NCI-H2227 treated with DMSO at 0.1 percent for 48 hours (cell line): ENCODE measurements around the gene NR2F1-AS1.
"Not testable (repeated sequence)": the region's sequence is repeated elsewhere in the genome, so short reads cannot be mapped to it uniquely, and the experiment has no call there.

Experiments
- DNase-seq: peaks from one replicate; lab custom pipeline; 2025; lab: John Stamatoyannopoulos, UW

The NR2F1-AS1 gene

DNA sequence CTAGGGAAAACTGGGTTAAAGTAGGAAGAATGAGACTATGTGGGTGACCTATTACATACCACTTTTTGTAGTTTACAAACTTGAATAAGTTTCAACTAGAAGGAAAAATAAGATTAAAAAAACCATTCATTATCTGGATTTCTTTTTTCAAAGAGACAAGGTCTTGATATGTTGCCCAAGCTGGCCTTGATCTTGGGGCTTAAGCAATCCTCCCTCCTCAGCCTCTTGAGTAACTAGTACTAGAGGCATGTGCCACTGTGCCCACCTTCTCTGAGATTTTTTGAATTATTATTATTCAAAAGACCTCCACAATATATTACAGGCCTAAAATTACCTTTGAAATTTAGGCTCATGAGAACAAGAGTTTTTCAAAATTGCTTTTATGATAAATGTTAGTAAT is 63.2 kb downstream of the NR2F1-AS1 start:
- DNase-seq, result no peak

DNA sequence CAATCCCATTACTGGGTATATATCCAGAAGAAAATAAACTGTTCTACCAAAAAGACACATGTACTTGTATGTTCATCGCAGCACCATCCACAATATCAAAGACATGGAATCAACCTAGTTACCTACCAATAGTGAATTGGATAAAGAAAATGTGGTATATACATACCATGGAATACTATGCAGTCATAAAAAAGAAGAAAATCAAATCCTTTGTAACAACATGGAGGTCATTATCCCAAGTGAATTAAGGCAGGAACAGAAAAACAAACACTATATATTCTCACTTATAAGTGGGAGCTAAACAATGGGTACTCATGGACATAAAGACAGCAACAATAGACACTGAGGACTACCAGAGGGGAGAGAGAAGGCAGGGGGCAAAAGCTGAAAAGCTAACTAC is 67.7 kb downstream of the NR2F1-AS1 start:
- DNase-seq, result no peak

DNA sequence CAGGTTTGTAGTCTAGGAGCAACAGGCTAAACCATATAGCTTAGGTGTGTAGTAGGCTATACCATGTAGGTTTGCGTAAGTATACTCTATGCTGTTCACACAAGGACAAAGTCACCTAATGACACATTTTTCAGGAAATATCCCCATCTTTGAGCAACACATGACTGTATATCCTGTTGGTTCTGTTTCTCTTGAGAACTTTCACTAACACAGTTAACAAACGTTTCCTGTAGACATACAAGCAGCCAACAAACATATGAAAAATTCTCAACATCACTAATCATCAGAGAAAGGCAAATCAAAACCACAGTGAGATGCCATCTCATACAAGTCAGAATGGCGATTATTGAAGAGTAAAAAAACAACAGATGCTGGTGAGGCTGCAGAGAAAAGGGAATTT is 68.2 kb downstream of the NR2F1-AS1 start:
- no peak for DNase-seq

DNA sequence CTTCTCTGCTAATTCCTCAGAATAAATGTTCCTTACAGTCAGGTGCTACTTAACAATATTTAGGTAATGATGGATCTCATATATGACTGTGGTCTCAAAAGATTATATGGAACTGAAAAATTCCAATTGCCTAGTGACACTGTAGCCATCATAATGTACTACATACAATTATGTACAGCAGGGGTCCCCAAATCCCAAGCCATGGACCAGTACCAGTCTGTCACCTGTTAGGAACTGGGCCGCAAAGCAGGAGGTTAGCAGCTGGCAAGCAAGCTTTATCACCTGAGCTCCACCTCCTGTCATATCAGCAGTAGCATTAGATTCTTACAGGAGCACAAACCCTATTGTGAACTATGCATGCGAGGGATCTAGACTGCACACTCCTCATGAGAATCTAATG is 69.6 kb downstream of the NR2F1-AS1 start:
- no peak for DNase-seq

DNA sequence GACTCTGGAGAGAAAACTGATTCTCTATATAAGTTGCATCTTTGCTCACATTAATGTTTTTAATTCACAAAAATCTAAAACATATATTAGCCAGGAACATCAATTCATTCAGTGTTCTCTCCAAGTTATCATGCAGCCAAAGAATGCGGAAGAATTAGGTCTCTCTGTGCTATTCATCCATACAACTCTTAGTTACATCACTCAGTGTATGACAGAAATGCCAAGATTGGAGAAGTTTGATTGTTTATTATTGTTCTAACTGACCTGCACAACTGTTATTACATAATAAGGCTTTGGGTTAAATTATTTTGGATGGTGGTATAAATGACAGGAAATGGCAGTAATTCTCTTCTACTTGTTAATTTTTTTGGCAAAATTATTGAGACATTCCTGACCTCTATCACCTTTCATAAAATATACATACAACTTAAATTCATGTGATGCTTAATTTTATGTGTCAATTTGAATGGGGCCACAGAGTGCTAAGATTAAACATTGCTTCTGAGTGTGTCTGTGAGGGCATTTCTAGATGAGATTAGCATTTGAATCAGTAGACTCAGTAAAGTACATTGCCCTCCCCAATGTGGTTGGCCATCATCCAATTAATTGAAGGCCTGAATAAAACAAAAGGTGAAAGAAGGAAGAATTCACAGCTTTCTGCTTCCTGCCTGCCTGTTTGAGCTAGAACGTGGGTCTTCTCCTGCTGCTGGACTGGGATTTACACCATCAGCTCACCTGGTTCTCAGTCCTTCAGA is 70.2 kb downstream of the NR2F1-AS1 start:
- no peak for DNase-seq

DNA sequence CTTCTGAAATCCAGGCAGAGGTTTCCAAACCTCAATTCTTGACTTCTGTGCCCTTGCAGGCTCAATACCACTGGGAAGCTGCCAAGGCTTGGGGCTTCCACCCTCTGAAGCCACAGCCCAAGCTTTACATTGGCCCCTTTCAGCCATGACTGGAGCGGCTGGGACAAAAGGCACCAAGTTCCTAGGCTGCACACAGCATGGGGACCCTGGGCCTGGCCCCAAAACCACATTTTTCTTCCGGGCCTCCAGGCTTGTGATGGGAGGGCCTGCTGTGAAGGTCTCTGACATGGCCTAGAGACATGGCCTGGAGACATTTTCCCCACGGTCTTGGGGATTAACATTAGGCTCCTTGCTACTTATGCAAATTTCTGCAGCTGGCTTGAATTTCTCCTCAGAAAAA is 75.5 kb downstream of the NR2F1-AS1 start:
- DNase-seq, result not testable (repeated sequence)

DNA sequence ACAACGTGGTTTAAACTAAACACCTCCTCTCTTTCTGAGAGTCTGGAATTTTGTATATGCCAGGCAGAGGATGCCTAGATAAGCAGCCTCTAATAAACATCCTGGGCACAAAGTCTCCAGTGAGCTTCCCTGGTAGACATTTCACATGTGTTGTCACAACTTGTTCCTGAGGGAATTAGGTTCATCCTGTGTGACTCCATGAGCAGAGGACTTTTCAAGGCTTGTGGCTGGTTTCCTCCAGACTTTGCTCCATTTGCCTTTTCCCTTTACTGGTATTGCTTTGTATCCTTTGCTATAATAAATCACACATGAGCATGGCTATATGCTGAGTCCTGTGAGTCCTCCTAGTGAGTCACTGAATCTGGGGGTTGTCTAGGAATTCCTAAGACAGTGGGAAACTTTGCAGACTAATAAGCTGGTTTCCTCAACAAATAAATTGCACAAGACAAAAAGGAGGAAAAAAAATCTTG is 77.4 kb downstream of the NR2F1-AS1 start:
- no peak for DNase-seq

DNA sequence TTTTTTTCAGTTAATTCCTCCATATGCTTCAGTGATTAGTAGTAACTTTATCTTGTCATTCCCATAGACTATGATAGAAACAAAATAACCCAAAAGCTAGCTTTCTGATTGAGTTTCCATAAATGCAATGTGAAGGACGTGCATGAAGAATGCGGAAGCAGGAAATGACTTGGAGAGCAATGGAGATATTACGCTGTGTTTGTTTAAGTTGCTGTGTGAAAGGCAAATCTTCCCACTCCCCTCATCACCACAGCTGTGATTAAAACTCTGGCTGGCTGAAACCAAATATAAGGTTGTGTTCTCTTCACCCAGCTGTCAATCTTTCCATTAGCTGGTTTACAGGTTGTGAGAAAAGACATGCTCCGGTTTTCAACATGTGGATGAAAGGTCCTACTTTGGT is 83.9 kb downstream of the NR2F1-AS1 start:
- no peak for DNase-seq

DNA sequence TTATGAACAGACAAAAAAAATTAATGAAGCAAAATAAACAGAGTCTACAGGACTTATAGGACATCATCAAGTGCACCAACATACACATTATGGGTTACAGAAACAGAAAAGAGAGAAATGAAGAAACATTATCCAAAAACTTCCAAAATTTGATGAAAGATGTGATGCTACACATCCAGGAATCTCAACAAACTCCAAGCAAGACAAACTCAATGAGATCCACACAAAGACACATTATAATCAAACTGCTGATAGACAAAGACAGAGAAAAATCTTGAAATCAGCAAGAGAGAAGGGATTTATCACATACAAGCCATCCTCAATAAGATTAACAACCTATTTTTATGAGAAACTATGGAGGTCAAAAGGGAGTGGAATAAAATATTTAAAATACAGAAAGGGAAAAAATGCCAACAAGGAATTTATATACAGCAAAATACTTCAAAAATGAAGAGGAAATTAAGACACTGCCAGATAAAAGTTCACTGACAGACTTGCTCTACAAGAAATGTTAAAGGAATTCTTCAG is 101.0 kb downstream of the NR2F1-AS1 start:
- DNase-seq, result no peak

DNA sequence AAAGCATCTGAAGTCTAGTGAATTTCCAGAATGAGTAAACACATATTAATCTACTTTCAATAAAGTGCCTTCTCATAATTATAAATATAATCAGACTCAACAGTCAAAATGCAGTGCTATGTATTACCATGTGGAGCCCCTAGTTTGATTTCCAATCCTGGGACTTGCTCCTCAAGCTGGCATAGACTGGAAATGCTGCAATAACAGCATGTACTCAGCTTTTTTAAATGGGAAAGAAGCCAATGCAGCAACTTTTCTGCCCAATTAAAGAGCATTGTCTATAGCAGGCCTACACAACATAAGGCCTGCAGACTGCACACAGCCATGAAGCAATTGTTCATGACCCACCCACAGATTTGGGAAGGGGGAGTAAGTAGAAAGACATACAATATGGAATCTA is 103.2 kb downstream of the NR2F1-AS1 start:
- DNase-seq, result no peak

DNA sequence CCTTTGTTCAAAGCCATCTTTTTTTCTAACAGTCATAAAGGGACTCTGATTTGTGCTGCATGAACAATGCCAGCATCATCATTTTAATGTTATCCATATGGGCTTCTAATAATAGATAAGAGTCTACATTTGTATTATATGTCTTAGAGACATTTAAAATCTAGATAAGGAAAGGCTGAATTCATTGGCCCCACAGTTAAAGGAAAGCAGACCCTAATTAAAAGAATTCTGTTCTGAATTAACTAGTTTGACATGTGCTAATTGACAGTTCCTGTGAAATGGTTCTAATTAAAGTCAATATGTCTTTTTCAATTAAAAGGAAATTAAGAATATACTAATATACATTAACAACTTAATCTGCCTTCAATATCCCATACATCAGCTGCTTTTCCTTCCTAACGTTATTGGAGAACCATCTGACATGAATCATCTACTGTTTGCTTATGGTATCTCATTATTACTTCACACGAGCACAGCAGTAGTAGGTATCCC is 104.7 kb downstream of the NR2F1-AS1 start:
- no peak for DNase-seq

DNA sequence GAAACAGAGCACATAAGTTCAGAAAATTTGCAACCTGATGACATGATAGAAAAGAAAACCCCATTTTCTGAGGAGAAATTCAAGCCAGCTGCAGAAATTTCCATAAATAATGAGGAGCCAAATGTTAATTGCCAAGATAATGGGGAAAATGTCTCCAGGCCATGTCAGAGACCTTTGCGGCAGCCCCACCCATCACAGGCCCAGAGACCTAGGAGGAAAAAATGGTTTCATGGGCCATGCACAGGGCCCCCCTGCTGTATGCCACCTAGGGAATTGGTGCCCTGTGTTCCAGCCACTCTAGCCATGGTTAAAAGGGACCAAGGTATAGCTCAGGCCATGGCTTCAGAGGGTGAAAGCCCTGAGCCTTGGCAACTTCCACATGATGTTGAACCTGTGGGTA is 118.1 kb downstream of the NR2F1-AS1 start:
- DNase-seq, result no peak

DNA sequence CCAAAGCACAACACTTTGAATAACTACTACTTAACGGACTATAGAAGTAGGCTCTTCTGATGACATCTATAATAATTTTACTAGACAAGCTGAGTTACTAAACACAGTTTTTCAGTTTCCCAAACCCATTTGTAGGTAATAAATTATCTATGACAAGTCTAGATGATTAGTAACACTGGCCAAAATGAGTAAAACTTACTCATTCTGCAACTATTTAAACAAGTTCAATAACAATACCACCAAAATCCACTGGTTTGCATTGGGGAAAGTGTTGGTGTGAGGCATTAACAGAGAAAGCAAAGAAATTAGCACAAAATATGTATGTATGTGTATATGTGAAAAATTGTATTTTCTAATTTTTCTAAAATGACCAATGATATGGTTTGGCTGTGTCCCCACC is 119.3 kb downstream of the NR2F1-AS1 start:
- DNase-seq, result no peak

DNA sequence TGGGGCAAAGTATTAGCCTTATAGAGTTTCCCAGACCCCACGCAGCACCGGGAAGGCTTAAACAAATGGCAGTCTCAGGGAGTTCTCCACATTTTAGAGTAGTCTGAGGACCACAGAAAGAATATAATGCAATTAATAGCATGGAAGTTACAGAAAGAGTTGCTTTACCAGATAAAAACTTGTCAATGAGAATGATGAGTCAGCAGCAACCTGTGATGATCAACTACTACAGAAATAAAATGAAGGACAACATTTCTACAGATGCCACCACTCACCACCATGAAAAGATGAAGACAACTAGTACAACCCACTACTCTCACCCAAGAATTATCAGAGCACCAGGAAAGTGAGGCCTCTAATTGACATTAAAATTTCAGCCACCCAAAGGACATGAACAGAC is 120.7 kb downstream of the NR2F1-AS1 start:
- no peak for DNase-seq

DNA sequence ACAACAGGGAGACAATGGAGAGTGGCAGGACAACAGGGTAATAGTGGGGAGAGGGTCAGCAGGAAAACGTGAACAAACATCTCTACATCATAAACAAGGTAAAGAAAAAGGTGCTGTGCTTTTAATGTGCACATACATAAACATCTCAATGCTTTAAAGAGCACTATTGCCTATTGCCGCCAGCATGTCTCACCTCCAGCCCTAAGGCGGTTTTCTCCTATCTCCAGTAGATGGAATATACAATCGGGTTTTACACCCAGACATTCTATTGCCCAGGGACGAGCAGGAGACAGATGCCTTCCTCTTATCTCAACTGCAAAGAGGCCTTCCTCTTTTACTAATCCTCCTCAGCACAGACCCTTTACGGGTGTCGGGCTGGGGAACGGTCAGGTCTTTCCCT is 124.2 kb downstream of the NR2F1-AS1 start:
- not testable (repeated sequence) for DNase-seq

DNA sequence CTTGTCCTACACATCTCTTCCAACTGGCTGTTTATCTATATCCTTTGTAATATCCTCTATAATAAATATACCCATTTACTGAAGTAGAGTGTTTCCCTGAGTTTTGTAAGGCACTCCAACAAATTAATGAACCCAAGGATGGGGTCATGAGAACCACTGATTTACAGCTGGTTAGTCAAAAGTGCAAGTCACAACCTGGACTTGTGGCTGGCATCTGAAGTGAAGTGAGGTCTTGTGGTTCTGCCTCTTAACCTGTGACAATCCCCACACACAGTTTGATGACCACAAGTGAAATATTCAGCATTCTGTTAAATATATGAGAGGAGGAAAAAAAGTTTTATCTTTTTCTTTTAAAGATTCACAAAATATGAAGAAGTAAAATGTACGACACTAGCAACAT is 126.1 kb downstream of the NR2F1-AS1 start:
- DNase-seq, result no peak

DNA sequence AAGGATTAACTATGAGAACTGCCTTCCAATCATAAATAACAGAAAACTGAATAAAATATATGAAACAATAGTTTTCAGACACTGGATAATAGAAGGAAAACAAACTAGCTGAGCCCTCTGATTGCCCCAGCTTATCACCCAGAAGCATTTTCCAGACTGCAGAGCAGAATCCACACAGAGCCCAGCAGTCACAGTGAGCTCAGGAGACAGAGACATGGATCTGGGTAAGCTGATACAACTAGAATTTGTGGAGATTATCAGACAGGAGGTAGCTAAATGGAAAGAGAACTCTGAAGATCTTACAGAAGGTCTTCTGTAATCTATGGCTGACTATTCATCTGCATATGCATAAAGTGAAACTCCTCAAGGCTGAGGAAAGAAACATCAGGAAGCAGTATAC is 128.8 kb downstream of the NR2F1-AS1 start:
- no peak for DNase-seq

DNA sequence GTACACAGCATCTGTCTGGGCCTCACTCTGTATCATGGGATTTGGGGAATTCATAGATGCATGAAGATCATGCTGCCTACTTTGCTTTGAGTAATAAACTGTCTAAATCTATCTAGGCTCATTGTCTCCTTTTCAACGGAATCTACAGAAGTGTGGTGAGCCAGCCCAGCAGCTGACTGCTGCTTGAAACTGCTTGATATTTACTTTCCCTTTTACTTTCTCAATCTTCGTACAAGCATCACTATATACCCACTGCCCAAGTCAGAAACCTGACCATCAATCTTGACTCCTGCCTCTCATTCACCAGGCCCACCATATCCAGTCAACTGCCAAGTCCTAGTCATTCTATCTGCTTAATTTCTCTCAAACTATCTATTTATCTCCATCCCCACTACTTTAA is 142.9 kb downstream of the NR2F1-AS1 start:
- DNase-seq, result no peak

DNA sequence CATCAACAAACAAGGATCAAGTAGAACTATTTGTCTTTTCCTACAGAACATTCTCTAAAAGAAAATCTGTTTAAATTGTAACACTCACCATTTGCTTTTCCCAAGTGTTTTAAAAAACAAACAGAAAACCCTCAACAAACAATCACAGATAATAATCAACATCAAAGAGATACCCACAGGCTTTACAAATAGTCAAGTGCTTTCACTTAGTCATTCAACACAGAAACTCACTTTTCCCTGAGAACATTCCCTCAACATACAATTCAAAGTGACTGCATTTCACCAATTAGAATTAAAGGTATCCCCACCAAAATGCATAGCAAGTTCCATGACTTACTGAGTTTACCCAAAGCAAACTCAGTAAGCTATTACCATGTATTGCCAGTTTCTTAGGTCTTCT is 144.9 kb downstream of the NR2F1-AS1 start:
- no peak for DNase-seq

DNA sequence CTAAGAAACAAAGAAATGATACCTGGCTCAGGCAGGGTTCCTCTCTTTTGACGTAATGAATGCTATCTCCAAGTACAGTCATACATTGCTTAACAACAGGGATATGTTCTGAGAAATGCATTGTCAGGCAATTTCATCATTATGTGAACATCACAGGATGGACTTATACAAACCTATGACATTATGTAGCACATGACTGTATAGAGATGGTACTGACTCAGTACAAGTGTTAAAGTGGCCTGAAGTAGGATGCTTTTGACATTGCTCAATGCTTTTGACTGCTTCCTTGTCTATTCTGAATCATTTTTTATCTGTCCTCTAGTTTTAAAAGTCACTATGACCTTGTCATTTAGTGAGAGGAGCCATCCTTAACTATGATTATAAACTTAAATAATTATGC is 147.6 kb downstream of the NR2F1-AS1 start:
- DNase-seq, result no peak

DNA sequence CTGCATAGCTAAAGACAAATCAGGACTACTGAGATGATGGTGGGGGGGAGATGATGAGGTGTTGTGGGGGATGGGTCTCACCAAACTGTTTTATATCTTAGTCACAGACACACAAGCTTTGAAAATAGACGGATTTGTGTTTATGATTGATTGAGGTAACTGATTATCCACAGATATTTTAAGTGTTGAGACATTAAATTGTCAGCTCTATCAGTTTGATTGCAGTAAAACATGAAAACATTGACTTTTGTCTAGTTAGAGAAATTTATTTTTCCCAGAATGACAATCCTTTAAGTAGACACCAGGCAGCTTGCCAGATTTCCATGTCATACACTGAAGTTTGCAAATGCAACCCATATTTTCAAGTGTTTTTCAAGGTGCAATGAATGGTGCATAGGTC is 149.8 kb downstream of the NR2F1-AS1 start:
- DNase-seq, result no peak

DNA sequence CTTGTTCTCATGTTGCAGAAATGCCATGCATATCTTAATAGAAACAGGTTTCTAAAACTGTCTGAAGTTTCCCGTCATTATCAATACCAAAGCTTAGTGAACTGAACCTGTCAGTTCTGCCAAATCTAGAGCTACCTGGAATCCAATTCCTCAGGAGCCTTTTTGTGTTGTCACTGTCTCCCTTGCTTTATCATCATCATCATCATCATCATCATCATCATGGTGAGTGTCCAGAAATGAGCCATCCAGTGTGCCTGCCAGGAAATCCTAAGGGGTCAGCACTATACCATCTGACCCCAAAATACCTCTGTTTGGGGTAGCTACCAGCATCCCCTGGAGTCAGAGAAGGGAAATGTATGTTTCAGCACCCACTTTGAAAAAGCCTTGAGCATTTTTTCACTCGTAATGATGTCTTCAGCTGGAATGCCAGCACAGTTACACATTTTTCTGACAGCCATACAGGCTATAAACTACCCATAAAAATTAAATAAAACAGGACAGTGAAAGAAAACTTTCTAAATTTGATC is 150.3 kb downstream of the NR2F1-AS1 start:
- DNase-seq, result no peak

DNA sequence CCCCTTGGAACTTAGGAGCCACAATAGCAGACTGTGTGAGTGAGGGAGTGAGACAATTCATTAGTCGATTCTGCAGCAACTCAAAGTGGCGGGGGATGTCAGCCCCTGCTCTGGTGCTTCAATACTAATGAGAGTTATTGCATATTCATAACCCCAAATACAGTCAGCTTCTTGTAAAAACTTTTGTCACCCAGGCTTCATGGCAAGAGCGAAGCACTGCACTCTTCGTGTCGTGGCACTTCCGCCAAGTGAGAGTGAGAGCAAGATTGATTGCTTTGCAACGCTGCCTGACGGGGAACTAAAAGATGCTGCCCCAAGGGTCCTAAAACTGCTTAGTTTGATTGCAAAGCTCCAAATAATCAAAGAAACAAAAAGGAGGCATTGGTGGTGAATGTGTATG is 150.9 kb downstream of the NR2F1-AS1 start:
- DNase-seq, result no peak

DNA sequence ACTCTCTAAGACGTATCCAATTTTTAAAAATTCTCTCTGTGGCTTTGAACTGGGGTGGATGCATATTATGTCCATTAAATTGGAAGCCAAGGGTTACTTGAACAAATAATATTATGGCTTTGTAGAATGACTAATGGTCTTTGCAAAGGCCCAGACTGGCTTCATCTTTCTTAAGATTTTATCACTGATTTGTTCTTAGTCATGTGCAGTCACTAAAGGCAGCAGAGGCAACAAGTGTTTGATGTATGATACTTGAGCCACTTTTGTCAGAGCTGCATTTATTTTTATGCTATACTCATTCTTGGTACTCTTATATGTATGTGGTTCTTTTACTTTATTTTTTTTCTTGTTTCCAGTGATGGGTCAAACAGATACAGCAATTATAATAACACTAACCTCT is 152.2 kb downstream of the NR2F1-AS1 start:
- DNase-seq, result no peak
